Stimulated activated CD8-positive, alpha-beta memory T cell treated with anti-CD3 and anti-CD28 coated beads, Interleukin-12 subunit alpha, Interleukin-12 subunit beta, amount 100 ng/mL, for 4 hours (primary cell): ENCODE results near the gene EPB42.
"Not testable (repeated sequence)": the region's sequence is repeated elsewhere in the genome, so short reads cannot be mapped to it uniquely, and the experiment has no call there.

ENCODE experiments used
- DNase-seq: peaks from one replicate; pipeline ENCODE4 v3.0.0-alpha.2; 2020; ENCODE audit warnings: low read depth

EPB42 gene

GRCh38 chr15:43185157-43186002, 35.4 kb downstream of the EPB42 start, which contains the start of gene CCNDBP1:
CCNDBP1 (plus strand) TSS chr15:43185403; CDS start chr15:43185499, 96 bp downstream.
- peak; percentile 69 for DNase-seq

- no peak for DNase-seq
These were observed 36.3 kb downstream of the EPB42 start for GRCh38 chr15:43184407-43185124.

- DNase-seq, result no peak
These were observed 37.5 kb downstream of the EPB42 start for GRCh38 chr15:43183270-43183669.

DNA sequence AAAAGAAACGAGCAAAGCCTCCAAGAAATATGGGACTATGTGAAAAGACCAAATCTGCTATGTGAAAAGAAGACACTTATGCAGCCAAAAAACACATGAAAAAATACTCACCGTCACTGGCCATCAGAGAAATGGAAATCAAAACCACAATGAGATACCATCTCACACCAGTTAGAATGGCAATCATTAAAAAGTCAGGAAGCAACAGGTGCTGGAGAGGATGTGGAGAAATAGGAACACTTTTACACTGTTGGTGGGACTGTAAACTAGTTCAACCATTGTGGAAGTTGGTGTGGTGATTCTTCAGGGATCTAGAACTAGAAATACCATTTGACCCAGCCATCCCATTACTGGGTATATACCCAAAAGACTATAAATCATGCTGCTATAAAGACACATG, 43.7 kb downstream of the EPB42 start:
- DNase-seq, result not testable (repeated sequence)

- not testable (repeated sequence) for DNase-seq
These were observed 45.0 kb downstream of the EPB42 start for GRCh38 chr15:43175656-43176309.

DNA sequence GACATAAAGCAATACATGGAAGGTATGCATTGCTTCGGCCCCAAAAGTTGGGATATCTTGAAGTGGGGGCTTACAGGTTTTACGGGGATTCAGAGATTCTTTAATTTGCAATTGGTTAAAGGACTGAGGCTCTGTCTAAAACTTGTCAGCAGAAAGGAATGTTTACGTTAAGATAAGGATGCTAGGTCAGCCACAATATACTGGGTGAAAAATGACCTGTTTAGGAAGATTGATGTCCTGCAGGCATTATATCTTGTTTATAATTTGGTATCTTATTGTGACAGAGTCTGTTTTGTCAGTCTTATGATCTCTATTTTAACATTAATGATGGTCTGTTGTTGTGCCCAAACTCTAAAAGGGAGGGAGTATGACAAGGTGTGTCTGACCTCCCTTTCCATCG, 50.9 kb downstream of the EPB42 start:
- no peak for DNase-seq

- DNase-seq, result no peak
These were observed 52.4 kb downstream of the EPB42 start for GRCh38 chr15:43168192-43169107.

DNA sequence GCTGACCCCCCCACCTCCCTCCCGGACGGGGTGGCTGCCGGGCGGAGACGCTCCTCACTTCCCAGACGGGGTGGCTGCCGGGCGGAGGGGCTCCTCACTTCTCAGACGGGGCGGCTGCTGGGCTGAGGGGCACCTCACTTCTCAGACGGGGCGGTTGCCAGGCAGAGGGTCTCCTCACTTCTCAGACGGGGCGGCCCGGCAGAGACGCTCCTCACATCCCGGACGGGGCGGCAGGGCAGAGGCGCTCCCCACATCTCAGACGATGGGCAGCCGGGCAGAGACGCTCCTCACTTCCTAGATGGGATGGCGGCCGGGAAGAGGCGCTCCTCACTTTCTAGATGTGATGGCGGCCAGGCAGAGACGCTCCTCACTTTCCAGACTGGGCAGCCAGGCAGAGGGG, 53.6 kb downstream of the EPB42 start:
- DNase-seq, result not testable (repeated sequence)

DNA sequence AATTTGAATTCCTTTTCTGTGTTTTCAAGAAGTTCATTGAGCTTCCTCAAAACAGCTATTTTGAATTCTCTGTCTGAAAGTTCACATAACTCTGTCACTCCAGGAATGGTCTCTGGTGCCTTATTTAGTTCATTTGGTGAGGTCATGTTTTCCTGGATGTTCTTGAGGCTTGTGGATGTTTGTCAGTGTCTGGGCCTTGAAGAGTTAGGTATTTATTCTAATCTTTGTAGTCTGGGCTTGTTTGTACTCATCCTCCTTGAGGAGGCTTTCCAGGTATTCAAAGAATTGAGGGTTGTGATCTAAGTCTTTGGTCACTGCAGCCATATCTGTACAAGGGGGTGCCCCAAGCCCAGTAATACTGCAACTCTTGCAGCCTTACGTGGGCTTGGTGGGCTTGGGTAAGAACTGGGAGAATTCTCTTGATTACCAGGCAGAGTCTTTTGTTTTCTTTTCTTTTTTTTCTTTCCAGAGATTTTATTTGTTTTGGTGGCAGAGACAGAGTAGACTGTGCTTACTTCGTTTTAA, 55.0 kb downstream of the EPB42 start:
- DNase-seq, result no peak

DNA sequence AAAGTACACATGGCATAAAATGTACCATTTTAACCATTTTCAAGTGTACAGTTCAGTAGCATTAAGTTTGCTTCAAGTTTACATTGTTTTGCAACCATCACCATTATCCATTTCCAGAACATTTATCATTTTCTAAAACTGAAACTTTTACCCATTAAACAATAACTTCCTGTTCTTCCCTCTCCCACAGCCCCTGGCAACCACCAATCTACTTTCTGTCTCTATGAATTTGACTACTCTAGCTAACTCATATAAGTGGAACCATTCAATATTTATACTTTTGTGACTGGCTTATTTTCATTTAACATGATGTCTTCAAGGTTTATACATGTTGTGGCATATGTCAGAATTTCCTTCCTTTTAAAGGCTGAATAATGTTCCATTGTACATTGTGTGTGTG, 67.5 kb downstream of the EPB42 start:
- no peak for DNase-seq

DNA sequence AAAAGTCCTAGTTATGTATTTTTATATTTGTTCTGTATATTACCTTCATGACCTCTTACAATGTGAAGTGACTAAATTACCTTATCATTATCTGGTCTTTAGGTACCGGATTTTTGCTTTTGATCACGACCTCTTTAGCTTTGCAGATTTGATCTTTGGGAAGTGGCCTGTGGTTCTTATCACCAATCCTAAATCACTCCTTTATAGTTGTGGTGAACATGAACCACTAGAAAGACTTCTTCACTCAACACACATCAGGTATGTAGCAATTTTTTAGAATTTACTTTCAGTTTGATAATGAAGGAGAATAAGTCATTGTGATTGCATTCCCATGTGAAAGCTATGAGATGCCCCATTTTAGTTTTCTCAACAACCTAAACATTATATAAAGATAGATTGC, 69.1 kb downstream of the EPB42 start:
- no peak for DNase-seq

DNA sequence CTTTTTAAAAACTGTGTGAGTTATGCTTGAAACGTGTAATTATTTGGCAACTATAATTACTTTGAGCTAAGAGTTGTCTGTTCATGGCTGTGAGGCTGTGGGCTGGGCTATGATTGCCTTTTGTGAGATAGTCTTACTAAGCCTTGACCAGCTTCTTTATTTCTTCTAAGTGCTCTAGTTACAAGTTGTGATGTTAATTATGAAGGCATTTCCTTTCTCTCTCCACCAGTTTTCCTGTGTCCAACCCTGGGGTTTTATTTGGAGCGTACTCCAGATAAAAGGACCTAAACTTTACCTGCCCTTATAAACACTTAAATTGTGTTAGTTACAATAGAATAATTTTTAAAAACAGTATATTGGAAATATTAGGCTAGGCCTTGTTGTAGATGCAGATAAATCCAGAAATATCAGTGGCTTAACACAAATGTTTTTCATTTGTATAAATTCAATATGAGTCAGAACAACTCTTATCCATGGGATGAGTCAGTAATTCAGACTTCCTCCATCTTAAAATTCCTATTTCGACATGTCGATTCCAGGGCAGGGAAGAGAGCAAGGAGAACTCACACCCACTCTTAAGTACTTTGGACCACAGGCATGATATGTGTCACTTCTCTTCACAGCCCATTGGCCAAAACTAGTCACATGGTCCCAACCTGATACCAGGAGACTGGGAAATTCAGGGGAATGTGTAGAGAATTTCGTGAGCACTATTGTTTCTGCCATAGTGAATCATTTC, 70.5 kb downstream of the EPB42 start:
- DNase-seq, result no peak
